Prostate gland (tissue), 2 donors: ENCODE data around the gene SEC24D.

Experiments
- POLR2A ChIP-seq: fragments of 450-650 bp; IDR thresholded peaks from one replicate; pipeline ENCODE4 v1.6.1; 2016; ENCODE audit warnings: antibody characterized with exemption, mild to moderate bottlenecking
- POLR2AphosphoS5 ChIP-seq: sonication (generic); formaldehyde crosslinking; IDR thresholded peaks from one replicate; pipeline ENCODE4 v1.6.1; 2017; ENCODE audit warnings: antibody characterized with exemption
- TF ChIP-seq, protein P1 (sequence below), 4 experiments: fragments of 200-600 bp in 2 of 4; fragments of 450-650 bp in 2 of 4; sonication (generic) in 2 of 4; IDR thresholded peaks; 1 replicate in 3 of 4; 2 replicates in 1 of 4; pipeline ENCODE4 v1.5.1; 2016 to 2019; ENCODE audit warnings: antibody characterized with exemption in 4 of 4, mild to moderate bottlenecking in 2 of 4, moderate library complexity in 2 of 4

DNA sequence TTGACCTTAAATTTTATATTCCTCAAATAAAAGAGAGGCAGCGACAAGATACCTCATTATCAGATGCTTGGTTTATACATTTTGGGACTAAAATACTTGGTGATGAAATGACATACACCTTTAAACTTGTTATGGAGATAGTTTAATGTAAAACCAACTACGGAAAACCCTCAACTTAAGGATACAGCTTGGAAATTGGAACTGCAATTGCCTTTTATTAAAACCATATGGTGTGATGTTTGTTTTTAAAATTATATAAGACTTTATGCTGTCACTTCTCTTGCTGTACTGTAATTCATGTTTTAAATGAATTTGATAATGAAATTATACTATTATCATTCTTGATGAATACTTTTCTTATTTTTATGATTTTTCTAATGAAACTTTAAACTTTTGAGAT is 124.9 kb downstream of the SEC24D start:
- TF ChIP-seq, protein P1, sequence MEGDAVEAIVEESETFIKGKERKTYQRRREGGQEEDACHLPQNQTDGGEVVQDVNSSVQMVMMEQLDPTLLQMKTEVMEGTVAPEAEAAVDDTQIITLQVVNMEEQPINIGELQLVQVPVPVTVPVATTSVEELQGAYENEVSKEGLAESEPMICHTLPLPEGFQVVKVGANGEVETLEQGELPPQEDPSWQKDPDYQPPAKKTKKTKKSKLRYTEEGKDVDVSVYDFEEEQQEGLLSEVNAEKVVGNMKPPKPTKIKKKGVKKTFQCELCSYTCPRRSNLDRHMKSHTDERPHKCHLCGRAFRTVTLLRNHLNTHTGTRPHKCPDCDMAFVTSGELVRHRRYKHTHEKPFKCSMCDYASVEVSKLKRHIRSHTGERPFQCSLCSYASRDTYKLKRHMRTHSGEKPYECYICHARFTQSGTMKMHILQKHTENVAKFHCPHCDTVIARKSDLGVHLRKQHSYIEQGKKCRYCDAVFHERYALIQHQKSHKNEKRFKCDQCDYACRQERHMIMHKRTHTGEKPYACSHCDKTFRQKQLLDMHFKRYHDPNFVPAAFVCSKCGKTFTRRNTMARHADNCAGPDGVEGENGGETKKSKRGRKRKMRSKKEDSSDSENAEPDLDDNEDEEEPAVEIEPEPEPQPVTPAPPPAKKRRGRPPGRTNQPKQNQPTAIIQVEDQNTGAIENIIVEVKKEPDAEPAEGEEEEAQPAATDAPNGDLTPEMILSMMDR (IDR thresholded peaks at IDR 0.05): no peak
- TF ChIP-seq POLR2A (no peak), POLR2AphosphoS5 (no peak)
